HL-60/S4 treated with phorbol 12-myristate 13-acetate at 8.2 ng/mL for 4 days and 3 days (cell line): Measurements from ENCODE around the gene GPR33.

ENCODE experiments used
- in situ Hi-C: fragments of 300-500 bp; cut with MboI; formaldehyde crosslinking; loops from 2 replicates; pipeline ENCODE4 v1.15.0; 2022; ENCODE audit warnings: low sequenced_read_pairs

GPR33 gene

GRCh38 chr14:31487886-31488285 is at the start of gene GPR33:
TSS of gene GPR33 (minus strand) at chr14:31488039. CDS start at chr14:31483965, 4,074 bp downstream.
- in situ Hi-C loops = no loop called here

DNA sequence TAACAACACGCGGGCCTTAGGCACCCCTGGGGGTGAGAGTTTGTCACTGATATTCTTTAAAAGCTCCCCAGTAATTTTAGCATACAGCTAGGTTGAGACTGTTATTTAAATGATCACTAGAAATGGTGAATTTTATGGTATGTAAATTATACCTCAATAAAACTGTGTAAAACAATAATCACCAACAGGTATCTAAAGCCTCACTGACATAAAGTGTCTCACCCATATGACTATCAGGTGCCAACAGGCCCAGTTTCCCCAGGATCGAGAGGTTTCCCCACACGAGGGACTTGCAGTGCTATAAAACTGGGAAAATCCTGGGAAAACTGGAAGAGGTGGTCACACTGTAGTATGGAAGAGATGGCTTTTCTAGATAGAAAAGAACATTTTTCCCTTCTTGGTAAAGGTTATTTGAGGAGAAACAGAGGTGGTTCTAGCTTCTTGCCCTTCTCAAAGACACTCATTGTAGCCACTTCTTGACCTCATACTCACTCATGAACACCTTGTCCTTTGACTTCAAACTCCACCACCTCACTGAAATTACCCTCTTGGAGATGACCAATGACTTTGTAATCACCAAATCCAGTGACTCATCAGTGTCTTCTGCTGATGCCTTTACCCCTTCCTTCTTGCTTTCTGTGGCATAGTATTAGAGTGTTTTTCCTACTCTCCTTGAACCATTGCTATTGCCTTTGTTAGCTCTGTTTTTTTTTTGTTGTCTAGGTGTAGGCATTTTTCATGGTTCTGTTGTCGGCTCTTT is 48.5 kb upstream of the GPR33 start:
- in situ Hi-C loops = no loop called here

DNA sequence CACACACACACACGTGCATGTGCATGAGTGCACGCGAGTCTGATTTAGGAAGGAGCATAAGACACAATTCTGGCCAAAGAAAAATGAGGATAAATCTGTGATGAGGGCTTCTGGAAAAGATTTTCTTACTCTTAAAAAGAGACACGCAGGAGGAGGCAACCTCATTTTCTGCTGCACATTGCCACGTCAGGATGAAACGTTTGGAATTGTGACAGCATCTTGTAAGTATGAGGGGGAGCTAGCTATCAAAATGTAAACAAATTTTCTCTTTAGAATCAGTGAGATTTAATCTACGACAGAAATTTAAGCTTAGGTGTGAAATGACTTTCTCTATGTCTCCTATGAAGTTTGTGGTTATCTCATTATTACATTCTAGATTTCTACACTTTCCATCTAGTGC is 42.3 kb upstream of the GPR33 start:
- in situ Hi-C loops = no loop called here

DNA sequence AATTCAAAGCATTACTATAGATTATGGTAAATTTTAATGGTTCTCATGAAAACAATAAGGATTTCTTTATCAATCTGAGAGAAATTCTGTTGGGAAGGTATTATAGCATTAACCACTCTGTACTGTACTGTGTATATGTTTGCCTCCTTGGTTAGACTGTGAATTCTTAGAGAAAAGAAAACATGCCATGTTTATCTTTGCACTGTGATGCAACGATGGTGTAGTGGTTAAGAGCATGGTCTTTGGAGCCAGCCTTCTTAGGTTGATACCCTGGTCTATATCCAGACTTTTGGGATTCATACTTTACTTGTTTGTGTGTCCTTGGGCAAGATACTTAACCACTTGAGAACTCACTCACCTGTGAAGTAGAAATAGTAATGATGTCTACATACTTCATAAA is 41.2 kb upstream of the GPR33 start:
- in situ Hi-C loops = no loop called here

DNA sequence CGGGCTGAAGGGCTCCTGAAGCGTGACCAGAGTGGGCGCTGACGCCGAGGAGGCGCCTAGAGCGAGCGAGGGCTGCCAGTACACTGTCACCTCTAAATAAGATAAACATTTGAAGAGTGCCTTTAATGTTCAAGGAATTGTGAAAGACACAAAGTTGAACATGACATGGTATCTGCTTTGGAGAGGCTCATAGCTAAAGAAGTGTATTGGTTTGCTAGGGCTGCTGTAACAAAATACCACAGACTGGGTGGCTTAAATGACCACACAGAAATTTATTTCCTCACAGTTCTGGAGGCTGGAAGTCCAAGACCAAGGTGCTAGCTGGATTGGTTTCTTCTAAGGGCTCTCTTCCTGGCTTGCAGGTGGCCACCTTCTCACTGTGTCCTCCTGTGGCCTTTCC is 39.7 kb upstream of the GPR33 start:
- in situ Hi-C loops = no loop called here

GRCh38 chr14:31527087-31527486 is 39.2 kb upstream of the GPR33 start:
- in situ Hi-C loops = no loop called here

- in situ Hi-C loops = loop anchor here (25.0 kb wide), 1 partner anchor 751 kb away; no protein-coding TSS in a partner anchor
Measured at GRCh38 chr14:31510855-31511254, 23.0 kb upstream of the GPR33 start.

- in situ Hi-C loops = loop anchor here (25.0 kb wide), 1 partner anchor 752 kb away; no protein-coding TSS in a partner anchor
Measured at GRCh38 chr14:31510222-31510621, 22.4 kb upstream of the GPR33 start.

GRCh38 chr14:31508135-31508534 is 20.3 kb upstream of the GPR33 start:
- in situ Hi-C loops = loop anchor here (25.0 kb wide), 1 partner anchor 754 kb away; no protein-coding TSS in a partner anchor

GRCh38 chr14:31505411-31505810 is 17.6 kb upstream of the GPR33 start:
- in situ Hi-C loops = loop anchor here (25.0 kb wide), 1 partner anchor 757 kb away; no protein-coding TSS in a partner anchor

- in situ Hi-C loops = loop anchor here (25.0 kb wide), 1 partner anchor 760 kb away; no protein-coding TSS in a partner anchor
Measured at GRCh38 chr14:31501870-31502269, 14.0 kb upstream of the GPR33 start.

DNA sequence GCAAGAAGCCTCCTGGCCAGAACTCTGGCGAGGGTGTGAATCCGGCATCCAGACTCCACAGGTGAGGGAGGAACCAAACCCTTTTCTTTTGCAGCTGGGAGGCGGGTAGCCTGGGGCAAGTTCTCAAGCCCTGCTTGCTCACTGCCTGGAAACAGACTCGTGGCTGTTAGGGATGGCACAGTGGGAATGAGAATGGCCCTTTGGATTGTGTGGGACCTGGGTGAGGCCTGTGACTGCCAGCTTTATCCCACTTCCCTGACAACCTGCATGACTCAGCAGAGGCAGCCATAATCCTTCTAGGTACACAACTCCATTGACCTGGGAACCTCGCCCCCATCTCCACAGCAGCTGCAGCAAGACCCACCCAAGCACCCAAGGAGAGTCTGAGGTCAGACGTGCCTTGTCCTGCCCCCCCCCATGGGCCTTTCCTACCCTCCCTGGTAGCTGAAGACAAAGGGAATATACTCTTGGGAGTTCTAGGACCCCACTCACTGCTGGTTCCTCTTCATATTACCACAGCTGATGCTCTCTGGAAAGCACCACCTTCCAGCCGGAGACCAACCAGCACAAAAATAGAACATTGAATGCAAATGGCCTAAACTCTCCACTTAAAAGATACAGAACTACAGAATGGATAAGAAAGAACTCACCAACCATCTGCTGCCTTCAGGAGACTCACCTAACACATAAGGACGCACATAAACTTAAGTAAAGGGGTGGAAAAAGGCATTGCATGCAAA is 5.1 kb upstream of the GPR33 start:
- in situ Hi-C loops = no loop called here

- in situ Hi-C loops = no loop called here
Measured at GRCh38 chr14:31489691-31490090, 1.9 kb upstream of the GPR33 start.

GRCh38 chr14:31486764-31487163 is 1.1 kb downstream of the GPR33 start:
- in situ Hi-C loops = no loop called here

DNA sequence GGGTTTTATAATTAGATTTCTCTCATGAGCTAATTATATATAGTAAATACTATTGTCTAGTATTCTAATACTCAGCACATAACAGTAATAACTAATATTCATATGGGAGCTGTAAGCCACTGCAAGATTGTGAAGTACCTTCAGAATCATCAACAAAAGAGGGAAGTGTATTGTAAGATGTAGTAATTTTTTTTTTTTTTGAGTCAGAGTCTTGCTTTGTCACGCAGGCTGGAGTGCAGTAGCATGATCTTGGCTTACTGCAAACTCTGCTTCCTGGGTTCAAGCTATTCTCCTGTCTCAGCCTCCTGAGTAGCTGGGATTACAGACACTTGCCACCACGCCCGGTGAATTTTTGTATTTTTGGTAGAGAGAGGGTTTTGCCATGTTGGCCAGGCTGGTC is 3.1 kb downstream of the GPR33 start:
- in situ Hi-C loops = no loop called here

- in situ Hi-C loops = no loop called here
Measured at GRCh38 chr14:31480156-31480555, 7.7 kb downstream of the GPR33 start.

- in situ Hi-C loops = no loop called here
Measured at GRCh38 chr14:31479027-31479426, 8.8 kb downstream of the GPR33 start.

- in situ Hi-C loops = no loop called here
Measured at GRCh38 chr14:31477248-31477647, 10.6 kb downstream of the GPR33 start.

GRCh38 chr14:31476131-31476866 is 11.5 kb downstream of the GPR33 start:
- in situ Hi-C loops = no loop called here

DNA sequence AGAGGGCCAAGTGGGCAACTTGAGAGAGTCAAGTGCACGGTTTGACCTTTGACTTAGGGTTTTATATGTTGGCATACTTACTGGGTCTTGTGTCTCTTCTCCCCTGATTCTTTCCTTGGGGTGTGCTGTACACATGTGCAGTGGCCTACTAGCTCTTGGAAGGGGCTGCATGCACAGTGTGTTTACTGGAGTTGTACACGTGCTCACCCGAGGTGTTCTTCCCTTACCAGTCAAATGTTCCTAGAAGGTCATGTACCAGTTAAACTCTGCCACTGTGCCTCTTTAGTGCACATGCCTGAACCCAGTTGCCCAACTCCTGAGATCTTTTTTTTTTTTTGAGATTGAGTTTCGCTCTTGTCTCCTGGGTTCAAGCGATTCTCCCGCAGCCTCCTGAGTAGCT is 21.3 kb downstream of the GPR33 start:
- in situ Hi-C loops = no loop called here

DNA sequence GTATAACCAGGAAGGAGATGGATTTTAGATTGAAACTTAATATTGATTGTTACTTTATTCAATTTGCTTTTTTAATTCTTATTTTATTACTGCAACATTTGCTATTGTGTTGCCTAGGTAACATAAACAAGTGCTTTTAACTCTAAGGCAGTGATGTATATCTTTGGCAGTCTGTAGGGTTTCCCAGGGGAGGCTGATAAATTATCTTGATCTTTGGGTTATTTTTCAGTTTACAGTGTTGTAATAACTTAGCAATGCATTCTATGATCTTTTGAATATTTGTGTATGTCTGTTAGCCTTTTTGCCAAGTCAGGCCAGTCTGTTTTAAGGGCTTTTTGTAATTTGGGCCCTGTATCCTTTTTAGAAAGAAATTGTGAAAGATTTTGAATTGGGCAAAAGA is 22.7 kb downstream of the GPR33 start:
- in situ Hi-C loops = no loop called here
